Pancreas (tissue), 10 donors: ENCODE results near the gene OST4. TPM values are rescaled to one million over a fixed set of nuclear protein-coding genes. Genes with fewer than 3 reads are reported as not detected.

Experiments used
- ATAC-seq, 4 donors: fragments of 200-7000 bp; cut with Tn5 transposase; one replicate each; pipeline versions ENCODE4 v1.8.0 to v1.9.1; 2020; ENCODE audit warnings: mild to moderate bottlenecking in 4 of 4, moderate library complexity in 4 of 4
- DNase-seq, 6 donors: peaks; one replicate each; pipeline ENCODE4 v3.0.0-alpha.2; 2020
- FAIRE-seq: peaks from 2 replicates; lab custom pipeline; 2012; peaks lifted over from hg19 to GRCh38; lab: Jason Lieb, UNC
- H3K27ac ChIP-seq, 4 donors: fragments of 200-600 bp; sonication (generic); 1 replicate in 3 of 4; 2 replicates in 1 of 4; pipeline versions ENCODE4 v1.5.0 to v1.8.0; 2020
- H3K27me3 ChIP-seq, 4 donors: fragments of 200-600 bp; one replicate each; pipeline ENCODE4 v1.8.0; 2021
- H3K36me3 ChIP-seq, 3 donors: fragments of 200-600 bp; sonication (generic) in 1 of 3; one replicate each; pipeline versions ENCODE4 v1.5.0 to v1.8.0; 2020 to 2021
- H3K4me1 ChIP-seq, 3 donors: fragments of 200-600 bp; one replicate each; pipeline ENCODE4 v1.8.0; 2021
- H3K4me3 ChIP-seq, 4 donors: fragments of 200-600 bp; sonication (generic) in 2 of 4; one replicate each; pipeline versions ENCODE4 v1.5.0 to v1.8.0; 2020 to 2021
- H3K9me3 ChIP-seq, 4 donors: fragments of 200-600 bp; one replicate each; pipeline ENCODE4 v1.8.0; 2021
- WGBS, 2 donors: extraction: QIAGEN DNeasy Blood & Tissue Kit; methylation state at CpG; one replicate each; pipeline ENCODE4 v1.1.7; 2013; 5-methylcytosine and 5-hydroxymethylcytosine counted together
- intact Hi-C, 3 donors: fragments of 100-400 bp; cut with DNase I; formaldehyde crosslinking; loops; one replicate each; pipeline versions ENCODE4 v1.11.1 to v1.14.2; 2022
- polyA plus RNA-seq, 2 donors: library from polyadenylated mRNA; stranded (reverse); fragments of 200-250 nt; gene quantifications; one replicate each; pipeline ENCODE4 v1.2.3, GENCODE V29; 2013
- total RNA-seq, 6 donors: library from RNA; stranded (reverse); fragmentation: NEBNext Ultra II Directional in 4 of 6; extraction: Animal tissue kit (Norgen Biotek cat#: 25700) in 4 of 6; gene quantifications; one replicate each; pipeline versions ENCODE4 v1.2.1 to v1.2.4, GENCODE V29; 2021 to 2023
- TF ChIP-seq, protein P1 (sequence below), 4 donors: fragments of 200-600 bp; sonication (generic) in 3 of 4; IDR thresholded peaks; one replicate each; pipeline versions ENCODE4 v1.5.0 to v1.8.0; 2021; ENCODE audit warnings: antibody characterized with exemption in 4 of 4
- donor health status: healthy with polysubstance abuse.
- donor health status: DM: no; HTN: no; CAD: no; lungs with moderate emphysema.
- donor health status: DM: no; HTN: no; CAD: no.
- donor health status: control.
- donor health status: control.
- donor health status: Bipolar disorder and iron deficiency.
- donor health status: DM: yes; HTN: yes; CAD: no.
- donor health status: DM: no; HTN: no; CAD: no.
- donor health status: DM: no; HTN: no; CAD: no.
- donor health status: DM: yes; HTN: yes; CAD: no.

OST4 gene
- total and polyA plus RNA-seq, 8 donors, result 76.6 to 188 (median 120) TPM

- peak in 5 of 6 donors; percentile 71 to 83 (median 74) for DNase-seq
- TF ChIP-seq, protein P1, sequence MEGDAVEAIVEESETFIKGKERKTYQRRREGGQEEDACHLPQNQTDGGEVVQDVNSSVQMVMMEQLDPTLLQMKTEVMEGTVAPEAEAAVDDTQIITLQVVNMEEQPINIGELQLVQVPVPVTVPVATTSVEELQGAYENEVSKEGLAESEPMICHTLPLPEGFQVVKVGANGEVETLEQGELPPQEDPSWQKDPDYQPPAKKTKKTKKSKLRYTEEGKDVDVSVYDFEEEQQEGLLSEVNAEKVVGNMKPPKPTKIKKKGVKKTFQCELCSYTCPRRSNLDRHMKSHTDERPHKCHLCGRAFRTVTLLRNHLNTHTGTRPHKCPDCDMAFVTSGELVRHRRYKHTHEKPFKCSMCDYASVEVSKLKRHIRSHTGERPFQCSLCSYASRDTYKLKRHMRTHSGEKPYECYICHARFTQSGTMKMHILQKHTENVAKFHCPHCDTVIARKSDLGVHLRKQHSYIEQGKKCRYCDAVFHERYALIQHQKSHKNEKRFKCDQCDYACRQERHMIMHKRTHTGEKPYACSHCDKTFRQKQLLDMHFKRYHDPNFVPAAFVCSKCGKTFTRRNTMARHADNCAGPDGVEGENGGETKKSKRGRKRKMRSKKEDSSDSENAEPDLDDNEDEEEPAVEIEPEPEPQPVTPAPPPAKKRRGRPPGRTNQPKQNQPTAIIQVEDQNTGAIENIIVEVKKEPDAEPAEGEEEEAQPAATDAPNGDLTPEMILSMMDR (IDR thresholded peaks at IDR 0.05), result no peak
- no peaks in the 10 kb centered on the region for H3K9me3 ChIP-seq
- ATAC-seq, result peak; percentile 90 to 95 (median 94)
- no peaks in the 10 kb centered on the region for H3K27me3 ChIP-seq
- H3K4me1 ChIP-seq, result peaks cover 0 to 10% (median 8%) of the 10 kb centered on the region in 3 donors
- WGBS, 2 donors, result 16 to 22% methylated on average over 18 of the region's 18 CpGs
- peak overlapping the region in 3 of 4 donors; percentile 8 to 24 (median 23) for H3K27ac ChIP-seq
- intact Hi-C loops, result loop anchor here in 1 of 3 donors (10.0 kb wide), 1 partner anchor 99 kb away; no protein-coding TSS in a partner anchor
- FAIRE-seq, result no peak
- peak overlapping the region in 3 of 4 donors; percentile 10 to 48 (median 20) for H3K4me3 ChIP-seq
- no peaks in the 10 kb centered on the region for H3K36me3 ChIP-seq
These were observed 24.5 kb upstream of the OST4 start for GRCh38 chr2:27095745-27096651.

DNA sequence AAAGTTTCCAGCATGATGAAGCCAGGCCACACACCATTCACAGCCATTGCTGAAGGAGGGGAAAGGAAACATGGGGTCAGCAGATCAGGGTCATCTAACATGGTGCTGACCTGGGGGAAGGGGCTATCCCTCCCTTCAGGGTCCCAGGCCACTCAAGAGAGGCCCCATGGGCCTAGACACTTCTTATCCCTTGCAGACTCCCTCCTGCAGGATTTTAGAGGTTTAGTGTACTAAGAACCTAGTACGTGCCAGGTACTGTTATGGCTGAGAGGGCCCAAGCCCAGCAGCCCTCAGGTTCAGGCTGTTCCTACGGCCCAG is 23.9 kb upstream of the OST4 start:
- WGBS, 2 donors, result 80 to 92% methylated on average over 2 of the region's 2 CpGs
- H3K27me3 ChIP-seq, result no peaks in the 10 kb centered on the region
- TF ChIP-seq, protein P1 (IDR thresholded peaks at IDR 0.05), result no peak
- no peaks in the 10 kb centered on the region for H3K9me3 ChIP-seq
- FAIRE-seq (no peak), DNase-seq (no peak), ATAC-seq (no peak)
- H3K36me3 ChIP-seq, result no peaks in the 10 kb centered on the region
- H3K4me1 ChIP-seq, result peaks cover 0 to 10% (median 8%) of the 10 kb centered on the region in 3 donors
- no peak overlapping the region for H3K4me3 ChIP-seq
- intact Hi-C loops, result loop anchor here in 1 of 3 donors (10.0 kb wide), 1 partner anchor 99 kb away; no protein-coding TSS in a partner anchor
- H3K27ac ChIP-seq, result no peak overlapping the region

- DNase-seq (peak in 1 of 6 donors; percentile 56), ATAC-seq (no peak)
- intact Hi-C loops, result loop anchor here in 1 of 3 donors (10.0 kb wide), 1 partner anchor 100 kb away; no protein-coding TSS in a partner anchor
These were observed 23.0 kb upstream of the OST4 start for GRCh38 chr2:27094353-27094984.

DNA sequence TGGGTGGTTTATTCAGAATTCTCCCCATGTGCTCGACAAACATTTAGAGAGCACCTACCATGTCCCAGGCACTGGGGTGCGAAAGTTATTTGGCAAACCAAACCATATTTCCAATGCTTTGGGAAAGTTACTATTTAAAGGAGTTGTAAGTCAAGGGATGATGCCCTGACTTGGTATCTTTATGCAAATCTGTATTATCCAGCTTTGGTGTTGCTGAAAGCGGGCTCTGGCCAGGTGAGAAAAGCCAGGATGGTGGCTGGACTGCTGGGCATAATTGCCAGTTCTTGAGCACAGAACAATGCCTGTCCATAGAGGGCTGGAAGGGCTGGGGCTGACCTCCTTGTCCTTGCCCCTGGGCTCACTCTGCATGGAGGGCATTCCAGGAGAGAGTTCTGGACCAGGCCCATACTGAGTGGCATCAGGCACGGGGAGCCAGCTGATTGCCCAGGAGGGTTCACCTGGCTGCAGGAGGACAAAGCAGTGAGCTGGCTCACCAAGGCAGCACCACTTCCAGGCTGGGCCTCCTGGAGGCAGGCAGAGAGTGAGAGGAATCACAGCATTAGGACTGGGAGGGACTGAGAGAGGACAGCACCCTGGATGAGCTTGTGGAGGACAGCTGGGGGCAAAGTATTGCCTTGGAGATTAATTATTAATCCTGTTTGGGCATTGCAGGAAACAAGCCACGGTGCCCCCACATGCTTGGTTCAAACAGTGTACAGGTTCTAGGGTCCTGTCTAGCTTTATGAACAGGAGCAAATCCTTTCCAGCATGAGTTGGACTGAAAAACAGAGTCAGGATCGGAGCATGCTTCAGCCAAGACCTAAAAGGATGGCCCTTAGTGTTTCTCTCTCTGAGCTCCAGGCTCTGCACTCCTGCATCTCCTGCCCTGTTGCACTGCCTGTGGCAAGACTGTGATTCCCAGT is 22.2 kb upstream of the OST4 start:
- intact Hi-C loops, result loop anchor here in 1 of 3 donors (10.0 kb wide), 1 partner anchor 101 kb away; no protein-coding TSS in a partner anchor
- no peak for ATAC-seq
- Histone ChIP-seq H3K27me3 (no peaks in the 10 kb centered on the region), H3K36me3 (no peaks in the 10 kb centered on the region), H3K27ac (no peak overlapping the region), H3K9me3 (no peaks in the 10 kb centered on the region), H3K4me3 (no peak overlapping the region), H3K4me1 (peaks cover 0 to 10% (median 8%) of the 10 kb centered on the region in 3 donors)
- DNase-seq, result no peak
- FAIRE-seq, result no peak
- WGBS, 2 donors, result 80 to 82% methylated on average over 6 of the region's 6 CpGs
- TF ChIP-seq, protein P1 (IDR thresholded peaks at IDR 0.05), result no peak

More at GRCh38 chr2:27094353-27094984, 23.0 kb upstream of the OST4 start:
- TF ChIP-seq, protein P1 (IDR thresholded peaks at IDR 0.05), result no peak
- 93 to 95% methylated on average over 24 of the region's 24 CpGs for WGBS, 2 donors
- Histone ChIP-seq H3K4me3 (no peak overlapping the region), H3K36me3 (no peaks in the 10 kb centered on the region), H3K4me1 (peaks cover 0 to 10% (median 8%) of the 10 kb centered on the region in 3 donors), H3K27me3 (no peaks in the 10 kb centered on the region), H3K27ac (no peak overlapping the region), H3K9me3 (no peaks in the 10 kb centered on the region)
- no peak for FAIRE-seq
